Activated CD8-positive, alpha-beta memory T cell treated with anti-CD3 and anti-CD28 coated beads, Interleukin-2, amount 50 U/mL, for 1 hour (primary cell): ENCODE results near the gene FNDC7.
A peak's percentile ranks its signal among the peaks of the same experiment; 100 is the strongest.
"Not testable (repeated sequence)": the region's sequence is repeated elsewhere in the genome, so short reads cannot be mapped to it uniquely, and the experiment has no call there.

Experiments
- DNase-seq: peaks from one replicate; pipeline ENCODE4 v3.0.0-alpha.2; 2020; ENCODE audit errors: extremely low read depth

The FNDC7 gene

DNA sequence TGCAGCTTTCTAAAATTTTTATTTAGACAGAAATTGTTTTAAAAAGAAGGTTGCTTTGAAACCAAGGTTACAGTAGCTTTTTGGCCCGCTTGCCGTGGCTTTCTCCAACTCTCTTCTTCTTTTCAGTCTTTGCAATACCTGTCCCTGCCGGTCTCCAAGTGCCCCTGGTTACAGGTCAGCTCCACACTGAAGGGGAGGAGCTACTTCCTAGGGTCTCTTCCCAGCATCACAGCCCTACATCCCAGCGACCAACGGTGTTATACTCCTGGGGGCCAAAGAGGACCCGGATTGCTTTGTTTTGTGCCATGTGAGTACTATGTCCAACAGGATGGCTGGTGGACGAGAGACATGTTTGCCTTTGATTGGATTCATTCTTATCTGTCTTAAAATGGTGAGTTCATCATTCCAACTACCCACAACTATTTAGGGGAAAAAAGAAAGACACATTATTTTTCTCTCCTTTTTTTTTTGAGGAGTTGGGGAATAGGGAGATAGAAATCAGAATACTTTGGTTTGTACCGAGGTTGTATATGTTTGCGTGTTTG is at the start of gene FNDC7:
FNDC7 (plus strand) TSS at position 303 of the 545 bp plus-strand sequence; CDS start at position 329, 26 bp downstream.
- no peak for DNase-seq

DNA sequence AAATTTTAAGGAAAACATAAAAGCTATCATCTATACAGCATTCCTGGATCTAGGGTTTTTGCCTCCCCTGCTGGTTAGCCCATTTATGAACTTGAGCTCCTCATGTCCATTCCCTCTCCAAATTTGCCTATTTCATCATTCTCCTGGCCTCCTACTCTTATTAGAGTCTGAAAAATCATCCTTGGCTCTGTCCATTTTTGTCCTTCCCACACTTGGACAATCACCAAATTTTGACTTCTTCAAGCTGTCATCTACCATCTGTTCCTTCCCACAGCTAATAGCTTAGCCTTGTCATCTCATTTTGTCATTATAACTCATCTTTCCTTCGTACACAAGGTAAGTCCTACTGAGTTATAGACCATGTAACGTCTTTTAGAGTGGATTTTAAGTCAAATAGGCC is 49.6 kb upstream of the FNDC7 start:
- no peak for DNase-seq

DNA sequence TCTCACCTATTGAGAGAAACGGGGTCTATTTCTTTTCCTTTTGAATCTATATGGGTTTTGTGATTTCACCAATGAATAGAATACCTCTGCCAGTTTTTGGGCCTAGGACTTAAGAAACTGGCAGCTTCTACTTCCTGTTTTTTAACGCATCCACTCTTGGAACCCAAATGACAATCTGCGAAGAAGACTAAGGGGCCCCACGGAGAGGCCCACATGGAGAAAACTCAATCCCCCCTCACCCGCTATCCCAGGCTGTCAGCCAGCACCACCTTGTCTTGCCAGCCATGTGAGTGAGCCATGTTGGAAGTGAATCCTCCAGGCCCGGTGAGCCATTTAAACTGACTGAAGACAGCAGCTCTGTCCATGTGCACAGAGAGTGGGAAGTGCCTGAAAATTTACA is 48.2 kb upstream of the FNDC7 start:
- no peak for DNase-seq

GRCh38 chr1:108665067-108665466 is 47.6 kb upstream of the FNDC7 start:
- DNase-seq = no peak

DNA sequence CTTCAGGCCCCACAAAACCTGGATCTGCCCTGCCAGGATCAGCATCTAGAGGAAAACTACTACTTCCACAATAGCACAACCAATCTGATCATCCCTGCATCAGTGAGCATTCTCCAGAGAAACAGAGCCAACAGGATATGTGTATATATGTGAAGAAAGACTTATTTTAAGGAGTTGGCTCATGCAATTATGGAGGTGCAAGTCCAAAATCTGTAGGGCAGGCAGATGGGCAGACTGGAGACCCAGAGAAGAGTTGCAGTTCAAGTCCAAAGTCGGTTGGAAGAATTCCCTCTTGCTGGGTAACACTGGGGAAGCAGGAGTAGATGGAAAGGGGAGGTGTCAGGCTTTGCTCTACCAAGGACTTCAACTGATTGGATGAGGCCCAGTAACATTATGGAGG is 46.9 kb upstream of the FNDC7 start:
- no peak for DNase-seq

DNA sequence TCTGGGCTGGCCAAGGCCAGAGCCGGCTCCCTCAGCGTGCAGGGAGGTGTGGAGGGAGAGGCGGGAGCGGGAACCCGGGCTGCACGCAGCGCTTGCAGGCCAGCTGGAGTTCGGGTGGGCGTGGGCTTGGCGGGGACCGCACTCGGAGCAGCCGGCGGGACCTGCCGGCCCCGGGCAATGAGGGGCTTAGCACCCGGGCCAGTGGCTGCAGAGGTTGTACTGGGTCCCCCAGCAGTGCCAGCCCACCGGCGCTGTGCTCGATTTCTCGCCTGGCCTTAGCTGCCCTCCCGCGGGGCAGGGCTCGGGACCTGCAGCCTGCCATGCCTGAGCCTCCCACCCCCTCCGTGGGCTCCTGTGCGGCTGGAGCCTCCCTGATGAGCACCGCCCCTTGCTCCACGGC is 45.3 kb upstream of the FNDC7 start:
- DNase-seq = not testable (repeated sequence)

DNA sequence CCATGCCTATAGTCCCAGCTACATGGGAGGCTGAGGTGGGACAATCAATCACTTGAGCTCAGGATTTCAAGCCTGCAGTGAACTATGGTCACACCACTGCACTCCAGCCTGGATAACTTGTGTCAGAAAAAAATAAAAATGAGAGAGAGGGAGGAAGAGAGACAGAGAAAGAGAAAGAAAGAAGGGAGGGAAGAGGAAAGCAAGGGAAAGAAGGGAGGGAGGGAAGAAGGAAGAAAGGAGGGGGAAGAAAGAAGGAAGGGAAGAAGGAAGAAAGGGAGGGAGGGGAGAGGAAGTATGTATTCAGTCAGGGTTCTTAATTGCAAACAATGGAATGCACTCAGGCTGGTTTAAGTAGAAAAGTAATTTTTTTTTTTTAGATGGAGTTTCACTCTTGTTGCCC is 43.9 kb upstream of the FNDC7 start:
- no peak for DNase-seq

- DNase-seq = no peak
Measured at GRCh38 chr1:108669679-108670078, 43.0 kb upstream of the FNDC7 start.

DNA sequence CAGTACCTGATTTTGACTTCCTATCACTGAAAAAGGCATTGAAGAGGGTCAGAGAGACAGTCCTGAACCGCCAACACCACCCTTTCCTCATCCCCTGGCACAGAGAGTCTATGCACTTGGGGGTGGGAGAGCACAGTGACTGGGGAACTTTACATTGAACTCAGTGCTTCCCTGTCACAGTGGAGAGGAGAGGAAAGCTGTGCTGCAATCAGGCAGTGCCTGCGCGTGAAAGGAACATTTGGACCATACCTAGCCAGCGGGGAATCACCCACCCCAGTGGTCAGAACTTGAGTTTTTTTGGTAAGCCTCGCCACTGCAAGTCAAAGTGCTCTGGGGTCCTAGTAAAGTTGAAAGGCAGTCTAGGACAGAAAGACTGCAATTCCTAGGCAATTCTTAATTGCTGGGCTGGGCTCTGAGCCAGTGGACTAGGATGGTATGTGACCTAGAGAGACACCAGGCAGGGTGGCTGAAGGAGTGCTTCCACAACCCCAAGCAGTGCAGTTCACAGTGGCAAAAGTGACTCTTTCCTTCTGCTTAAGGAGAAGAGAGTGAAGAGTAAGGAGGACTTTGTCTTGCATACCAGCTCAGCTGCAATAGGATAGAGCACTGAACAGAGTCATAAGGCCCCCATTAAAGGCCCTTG is 42.5 kb upstream of the FNDC7 start:
- no peak for DNase-seq

DNA sequence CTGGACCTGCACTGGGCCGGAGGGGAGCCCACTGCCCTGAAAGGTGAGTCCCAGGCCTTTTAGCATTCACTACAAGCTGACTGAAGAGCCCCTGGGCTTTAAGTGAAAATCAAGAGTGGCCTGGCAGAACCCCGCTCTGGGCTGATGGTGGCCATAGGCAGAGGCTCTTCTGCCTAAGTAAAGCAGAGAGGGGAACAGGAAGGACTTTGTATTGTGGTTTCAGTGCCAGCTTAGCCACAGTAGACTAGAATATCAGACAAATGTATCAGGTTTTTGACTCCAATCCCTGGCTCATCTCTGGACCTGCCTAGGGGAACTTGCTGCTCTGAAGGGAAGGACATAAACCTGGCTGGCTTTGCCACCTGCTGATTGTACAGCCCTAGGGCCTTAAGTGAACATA is 41.6 kb upstream of the FNDC7 start:
- DNase-seq = no peak

DNA sequence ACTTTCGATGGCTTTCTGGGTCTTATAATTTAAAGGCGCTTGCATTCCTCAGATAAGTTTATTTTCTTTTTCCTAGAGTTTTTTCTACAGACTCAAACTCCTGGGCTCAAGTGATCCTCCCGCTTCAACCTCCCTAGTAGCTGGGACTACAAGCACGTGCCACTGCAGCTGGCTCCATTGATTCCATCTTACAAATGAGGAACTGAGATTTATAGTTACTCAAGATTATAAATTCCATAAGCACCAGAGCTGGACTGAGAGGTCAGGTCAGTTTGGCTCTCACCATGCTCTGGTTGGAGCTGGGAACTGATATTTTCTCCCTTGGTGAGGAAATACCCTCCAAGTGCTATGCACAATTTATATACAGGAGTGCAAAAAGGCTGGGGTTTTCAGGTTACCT is 34.0 kb upstream of the FNDC7 start:
- no peak for DNase-seq

DNA sequence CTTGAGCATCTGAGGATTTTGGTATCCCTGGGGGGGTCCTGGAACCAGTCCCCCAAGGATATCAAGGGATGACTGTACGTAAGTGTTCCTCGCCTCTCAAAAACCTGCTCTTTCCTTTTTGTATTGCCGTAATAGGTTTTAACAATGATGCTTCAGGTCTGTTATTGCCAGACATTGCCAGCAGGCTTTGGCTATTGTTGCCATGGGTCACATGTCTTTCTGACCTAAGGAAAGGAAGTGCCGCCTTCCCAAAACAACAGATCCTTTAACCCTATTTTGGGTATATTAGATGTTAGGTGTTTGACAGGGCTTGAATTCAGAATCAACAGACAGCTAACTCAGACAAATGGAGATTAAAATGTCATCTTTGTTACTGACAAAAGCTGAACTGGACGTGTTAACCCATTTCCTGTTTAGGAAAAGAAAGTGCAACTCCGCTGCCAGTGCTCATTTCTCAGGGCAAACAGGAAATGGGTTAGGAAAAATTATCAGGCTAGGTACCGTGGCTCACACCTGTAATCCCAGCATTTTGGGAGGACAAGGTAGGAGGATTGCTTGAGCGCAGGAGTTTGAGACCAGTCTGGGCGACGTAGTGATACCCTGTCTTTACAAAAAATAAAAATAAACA is 33.0 kb upstream of the FNDC7 start:
- no peak for DNase-seq

DNA sequence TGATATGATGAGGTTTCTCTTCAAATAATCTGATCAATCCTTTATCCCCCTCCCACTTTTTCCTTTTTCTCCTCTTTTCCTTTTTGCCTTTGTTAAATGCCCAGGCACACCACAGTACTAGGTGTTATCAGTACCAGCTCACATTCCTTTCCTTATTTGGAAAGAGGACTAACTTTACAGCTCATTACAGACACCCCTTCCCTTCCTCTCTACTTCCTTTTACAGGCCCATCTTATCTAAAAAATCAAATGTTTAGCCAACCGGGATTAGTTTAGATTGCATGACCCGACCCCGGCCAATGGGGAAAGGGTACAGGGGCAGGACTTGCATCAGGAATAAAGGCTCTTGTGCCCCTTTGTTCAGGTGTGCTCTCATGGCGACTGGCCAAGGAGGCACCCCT is 31.0 kb upstream of the FNDC7 start:
- not testable (repeated sequence) for DNase-seq

DNA sequence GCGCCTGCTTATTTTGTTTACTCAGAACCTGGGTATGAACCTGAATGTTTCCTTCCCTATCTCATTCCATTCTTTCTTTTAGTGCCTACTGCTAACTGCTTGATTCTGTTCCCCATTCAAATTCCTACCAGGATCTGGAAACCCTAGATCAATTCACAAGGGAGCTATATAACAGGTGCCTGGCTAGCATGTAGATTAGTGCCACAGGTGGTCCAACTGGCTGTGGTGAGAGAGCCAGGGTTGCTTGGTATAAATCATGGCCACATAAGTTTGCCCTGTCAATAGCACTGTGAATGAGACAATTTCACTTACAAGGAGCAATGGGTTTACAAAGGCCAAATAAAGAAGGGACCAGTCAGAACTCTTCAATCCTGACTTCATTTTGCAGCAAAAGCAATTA is 27.2 kb upstream of the FNDC7 start:
- DNase-seq = no peak

DNA sequence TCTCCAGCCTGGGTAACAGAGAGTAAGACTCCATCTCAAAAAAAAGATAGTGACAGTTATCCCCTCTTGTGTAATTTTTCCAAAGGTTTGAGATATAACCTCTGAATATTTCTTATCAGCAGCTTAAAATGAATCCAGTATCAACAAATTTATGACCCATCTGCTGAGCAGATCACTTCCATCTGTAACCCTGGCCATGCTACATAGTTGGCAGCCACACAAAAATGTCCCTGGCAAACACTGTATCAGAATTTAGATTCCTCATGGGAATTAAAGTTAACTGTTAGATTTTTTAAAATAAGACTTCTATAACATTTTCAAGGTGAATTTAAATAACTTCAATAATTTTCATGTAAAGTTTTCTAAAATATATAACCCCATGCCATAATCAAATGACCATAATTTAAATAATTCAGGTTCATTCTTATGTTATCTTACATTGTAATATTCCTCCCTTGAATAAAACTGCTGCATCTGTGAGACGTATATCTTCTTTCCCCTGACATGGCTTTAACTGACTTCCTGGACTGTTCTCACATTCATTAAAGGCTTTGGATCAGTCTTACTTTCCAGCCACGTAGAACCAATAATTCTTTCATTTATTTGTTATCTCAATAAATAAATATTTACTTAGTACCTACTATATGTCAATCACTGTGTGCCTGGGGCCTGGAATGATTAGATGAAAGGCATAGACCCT is 25.9 kb upstream of the FNDC7 start:
- DNase-seq = no peak

- no peak for DNase-seq
Measured at GRCh38 chr1:108691128-108691941, 21.4 kb upstream of the FNDC7 start.

DNA sequence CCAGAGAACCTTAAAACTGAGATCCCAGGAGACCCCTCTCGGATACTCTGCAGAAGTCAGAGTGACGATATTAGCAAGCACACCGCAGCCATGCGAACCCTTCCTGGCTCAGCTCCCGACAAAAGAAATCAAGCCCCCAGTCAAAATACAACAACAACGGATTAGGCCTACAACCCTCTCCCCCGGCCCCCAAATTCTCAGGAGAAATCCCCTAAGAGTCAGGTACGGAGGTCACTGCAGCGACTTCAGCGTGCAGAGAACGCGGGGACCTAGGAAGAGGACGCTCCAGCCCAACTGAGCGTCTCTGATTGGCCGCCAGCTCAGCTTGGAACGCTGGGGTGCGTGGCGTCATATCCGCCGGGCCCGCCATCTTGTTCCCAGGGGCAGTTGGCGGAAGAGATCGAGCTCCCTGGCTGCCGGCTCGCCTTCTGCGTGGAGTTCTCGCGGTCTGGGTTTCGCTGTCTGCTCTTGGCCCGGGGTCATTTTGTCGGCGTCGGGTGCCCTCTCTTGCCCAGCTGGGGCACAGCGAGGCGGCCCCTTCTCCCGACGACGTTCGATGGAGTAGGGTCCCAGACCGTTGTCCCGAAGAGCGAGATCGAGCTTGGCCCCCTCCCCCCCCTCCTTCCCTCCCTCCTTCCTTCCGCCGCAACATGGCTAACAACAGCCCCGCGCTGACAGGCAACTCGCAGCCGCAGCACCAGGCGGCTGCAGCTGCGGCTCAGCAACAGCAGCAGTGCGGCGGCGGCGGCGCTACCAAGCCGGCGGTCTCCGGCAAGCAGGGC is 20.6 kb upstream of the FNDC7 start, which contains the start of gene PRPF38B:
PRPF38B (plus strand) TSS at position 369 of the 782 bp plus-strand sequence; CDS start at position 651, 282 bp downstream.
- DNase-seq = peak; percentile 81

GRCh38 chr1:108692724-108693655 is 19.7 kb upstream of the FNDC7 start:
- peak; percentile 71 for DNase-seq

- DNase-seq = no peak
Measured at GRCh38 chr1:108695535-108695934, 17.2 kb upstream of the FNDC7 start.
